H1 (cell line): ENCODE measurements around the gene BTN1A1. TPM values are rescaled to one million over a fixed set of nuclear protein-coding genes. Genes with fewer than 3 reads are reported as not detected.

Experiments used
- CBX8 ChIP-seq: fragments of 300-800, 300-1000 bp; sonication (generic); IDR thresholded peaks from 2 replicates; pipeline ENCODE4 v1.7.1; 2016; ENCODE audit warnings: low read depth, low read length, borderline replicate concordance
- RFX5 ChIP-seq: IDR thresholded peaks from 2 replicates; pipeline ENCODE4 v1.6.1; 2011; ENCODE audit warnings: low read depth, low read length, improper control_type of control experiment, borderline replicate concordance
- RXRA ChIP-seq: IDR thresholded peaks from 2 replicates; pipeline ENCODE4 v1.6.1; 2011; ENCODE audit warnings: low read depth, mild to moderate bottlenecking, low read length, moderate library complexity; ENCODE audit not compliant: insufficient read depth
- SP4 ChIP-seq: IDR thresholded peaks from 2 replicates; pipeline ENCODE4 v1.6.1; 2012; ENCODE audit warnings: low read length, inconsistent platforms
- polyA plus RNA-seq, 7 experiments: library from polyadenylated mRNA; depleted of rRNA in 3 of 7; stranded (reverse) in 5 of 7; unstranded in 2 of 7; fragments of >200 nt in 5 of 7; fragments of 200-250 nt in 2 of 7; gene quantifications; 1 replicate in 5 of 7; 2 replicates in 1 of 7; 4 replicates in 1 of 7; pipeline versions ENCODE4 v1.2.1 to v1.2.3, GENCODE V29; 2011 to 2013; ENCODE audit warnings: missing spikeins in 2 of 7, mixed read lengths in 2 of 7
- total RNA-seq: library from RNA; stranded (reverse); fragmentation: NEBNext Ultra II Directional; extraction: Animal tissue kit (Norgen Biotek cat#: 25700); gene quantifications from 2 replicates; pipeline ENCODE4 v1.2.1, GENCODE V29; 2021

Gene BTN1A1
- total and polyA plus RNA-seq, 2 of the 8 experiments (the other 6 are each of a cell fraction or from before 2014, with no cell fraction given), result 0.28 to 0.35 TPM

- TF ChIP-seq CBX8 (no peak), RXRA (no peak), SP4 (no peak; the same call in 1 of the 2 replicates), RFX5 (0 out of 2 replicates have a peak, but pooled peaks have one; percentile 41)
Measured at GRCh38 chr6:26537160-26537845, 37.2 kb downstream of the BTN1A1 start (continued).
